Measurements from ENCODE around the gene PLXNA2.

DNA sequence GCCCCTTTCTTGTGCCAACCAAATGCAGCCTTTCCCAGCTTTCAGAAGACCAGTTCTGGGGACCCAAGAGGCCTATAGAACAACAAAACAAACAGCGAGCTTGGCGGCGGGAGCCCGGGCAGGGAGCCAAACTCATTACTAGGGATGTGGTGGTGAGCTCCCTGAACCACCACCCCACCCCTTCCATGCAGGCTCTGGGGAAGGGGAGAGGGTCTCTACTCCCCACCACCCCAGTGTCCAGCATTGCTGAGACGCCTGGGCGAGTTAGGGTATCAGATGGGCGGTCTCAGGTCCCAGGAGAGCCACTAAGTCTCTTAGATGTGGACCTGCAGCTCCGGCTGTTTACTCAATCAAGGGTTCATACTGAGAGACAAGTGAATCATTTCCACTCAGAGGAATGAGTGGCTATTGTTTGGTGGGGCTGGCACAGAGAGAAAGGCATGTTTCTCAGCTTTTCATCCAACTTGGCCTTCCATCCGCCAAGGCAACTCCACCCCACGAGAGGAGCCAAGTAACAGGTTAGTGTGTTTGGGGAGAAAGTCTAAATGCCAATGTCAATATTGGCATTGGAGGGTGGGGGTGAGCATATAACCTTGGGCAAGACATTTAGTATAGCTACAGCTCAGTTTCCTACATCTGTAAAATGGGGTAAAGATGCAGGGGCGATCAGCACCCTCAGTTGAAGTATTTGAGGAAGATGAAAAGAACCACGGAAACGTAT lies 40.9 kb downstream of the PLXNA2 start:
- no peak for TF ChIP-seq POLR2A (IDR thresholded peaks at IDR 0.05)
- TF ChIP-seq CTCF (IDR thresholded peaks at IDR 0.05) = no peak
